NCI-H2029 treated with DMSO at 0.1 percent for 48 hours (cell line): ENCODE measurements around the gene KIF21B.

Experiments used
- DNase-seq: peaks from one replicate; lab custom pipeline; 2025; lab: John Stamatoyannopoulos, UW

Gene KIF21B

DNA sequence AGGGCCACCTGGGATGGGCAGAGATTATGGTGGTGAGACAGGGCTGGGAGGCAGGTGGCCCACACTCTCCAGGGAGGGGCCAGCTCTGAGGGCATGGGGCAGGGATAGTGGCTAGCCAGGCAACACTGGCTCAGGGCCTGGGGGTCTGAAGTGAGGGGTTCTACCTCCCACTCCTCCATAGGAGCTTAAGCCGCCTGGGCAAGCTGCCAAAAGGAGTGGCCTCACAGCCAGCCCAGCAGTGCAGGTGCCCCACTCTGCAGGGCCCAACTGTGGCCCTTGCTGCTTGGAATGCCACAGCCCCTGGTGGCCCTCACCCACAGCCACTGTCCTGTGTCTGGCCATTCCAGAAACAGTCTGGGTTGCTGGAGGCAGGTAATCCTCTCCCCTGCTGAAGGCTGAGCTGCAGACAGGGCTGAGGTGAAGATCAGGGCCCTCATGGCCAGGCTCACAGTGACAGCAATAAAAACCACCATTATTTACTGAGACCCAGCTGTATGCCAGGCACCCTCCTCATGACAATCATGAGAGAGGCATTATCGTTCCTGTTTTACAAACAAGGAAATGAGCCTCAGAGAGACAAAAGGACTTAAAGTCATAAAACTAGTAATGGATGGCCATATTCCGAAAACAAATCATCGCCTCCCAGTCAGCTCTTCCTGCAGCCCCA, 31.0 kb downstream of the KIF21B start:
- peak; percentile 74 for DNase-seq

GRCh38 chr1:200991097-200991614, 32.4 kb downstream of the KIF21B start:
- DNase-seq, result no peak

DNA sequence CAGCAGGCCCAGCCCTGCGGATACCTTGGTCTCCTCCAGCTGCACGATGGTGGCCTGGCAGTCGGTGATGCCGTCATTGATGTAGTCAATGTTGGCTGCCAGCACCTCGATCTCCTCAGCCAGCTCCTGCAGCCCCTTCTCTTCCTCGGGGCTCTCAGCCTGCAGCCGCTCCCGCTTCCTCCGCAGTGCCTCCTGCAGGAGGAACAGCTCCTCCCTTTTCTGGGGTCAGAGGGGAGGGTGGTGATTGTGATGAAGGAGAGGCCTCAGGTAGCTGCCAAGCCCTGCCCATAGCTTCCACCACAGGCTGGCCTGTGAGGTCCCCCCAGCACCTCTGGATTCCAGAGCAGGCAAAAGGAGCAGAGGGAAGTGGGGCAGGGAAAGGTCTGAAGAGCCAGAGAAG, 33.4 kb downstream of the KIF21B start:
- no peak for DNase-seq

- DNase-seq, result no peak
Observed at GRCh38 chr1:200989337-200989736, 34.2 kb downstream of the KIF21B start.

- no peak for DNase-seq
Observed at GRCh38 chr1:200988693-200989092, 34.8 kb downstream of the KIF21B start.

GRCh38 chr1:200985481-200985880, 38.0 kb downstream of the KIF21B start:
- no peak for DNase-seq

DNA sequence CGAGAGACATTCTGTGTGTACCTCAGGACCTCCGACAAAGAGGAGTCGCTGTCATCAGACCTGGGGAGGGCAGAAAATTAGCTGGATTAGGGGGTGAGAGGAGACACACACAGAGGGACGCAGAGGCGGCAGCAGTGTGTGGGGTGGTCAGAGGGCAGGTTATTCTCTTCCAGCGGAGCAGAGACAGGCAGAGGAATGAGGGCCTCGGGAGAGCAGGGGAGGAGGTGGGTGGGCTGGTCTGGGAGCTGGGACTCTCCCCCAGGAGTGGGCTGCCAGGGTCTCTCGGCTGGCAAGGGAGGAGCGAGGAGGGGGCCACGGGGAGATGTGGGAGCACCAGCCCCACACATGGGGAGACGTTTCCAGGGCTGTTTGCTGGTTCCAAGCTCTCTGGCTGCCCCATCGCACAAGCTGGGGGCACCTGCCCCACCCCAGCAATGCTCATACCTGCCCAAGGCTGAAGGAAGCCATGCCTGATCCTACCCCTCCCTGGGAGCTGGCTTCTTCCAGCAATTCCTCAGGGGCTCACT, 40.4 kb downstream of the KIF21B start:
- no peak for DNase-seq

DNA sequence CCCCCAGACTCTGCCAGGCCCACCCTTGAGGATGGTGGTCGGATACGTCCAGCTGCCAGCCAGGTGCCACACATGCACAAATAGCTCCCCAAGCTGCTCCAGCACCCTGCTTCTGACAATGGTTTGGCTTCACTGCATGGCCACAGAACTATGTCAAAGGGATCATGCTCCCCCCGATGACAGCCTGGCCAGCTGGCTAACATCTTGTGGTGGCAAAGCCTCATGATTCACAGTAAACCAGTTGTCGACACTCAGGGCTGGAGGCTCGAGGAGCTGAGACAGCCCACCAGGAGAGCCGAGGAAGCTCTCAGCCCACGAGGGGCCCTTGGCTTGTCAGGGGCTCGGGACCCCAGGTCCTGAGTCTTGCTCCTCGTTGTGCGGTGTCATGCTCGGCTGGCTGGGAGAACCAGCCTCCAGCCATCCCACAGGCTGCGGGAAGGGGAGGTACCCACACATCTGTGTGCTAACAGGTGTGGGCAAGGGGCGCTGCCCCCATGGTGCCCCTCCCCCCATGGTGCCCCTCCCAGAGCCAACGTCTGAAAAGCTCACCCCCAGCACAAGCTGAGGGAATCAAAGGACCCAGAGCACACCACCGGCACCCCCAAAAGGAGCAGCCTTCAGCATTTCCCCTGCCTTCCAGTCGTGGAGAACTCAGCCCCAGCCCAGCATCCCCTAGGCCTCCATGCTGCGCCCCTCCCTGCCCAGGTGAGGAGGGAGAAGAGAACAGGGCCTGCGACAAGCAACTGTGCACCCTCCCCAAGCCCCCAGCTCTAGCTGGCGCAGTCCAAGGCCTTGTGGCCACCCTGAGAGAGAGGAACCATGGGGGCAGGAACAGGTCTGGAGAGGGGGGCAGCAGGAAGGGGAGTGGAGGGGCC, 41.2 kb downstream of the KIF21B start:
- no peak for DNase-seq

- no peak for DNase-seq
Observed at GRCh38 chr1:200981278-200981677, 42.2 kb downstream of the KIF21B start.

GRCh38 chr1:200980873-200981272, 42.6 kb downstream of the KIF21B start:
- DNase-seq, result no peak

DNA sequence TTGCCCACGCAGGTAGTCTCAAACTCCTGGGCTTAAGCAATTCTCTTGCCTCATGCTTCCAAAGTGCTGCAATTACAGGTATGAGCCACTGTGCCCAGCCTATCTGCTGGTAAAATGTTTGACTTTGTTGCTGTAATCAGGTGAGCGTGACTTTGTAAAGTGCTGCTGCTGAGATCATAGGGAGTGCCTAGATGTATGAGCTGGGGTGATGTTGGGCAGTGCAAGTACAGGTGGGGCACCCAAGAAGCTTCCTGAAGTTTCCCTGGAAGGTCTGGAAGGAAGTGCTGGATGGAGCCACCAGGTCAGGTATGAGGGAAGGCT, 43.1 kb downstream of the KIF21B start:
- no peak for DNase-seq

GRCh38 chr1:200979574-200980451, 43.7 kb downstream of the KIF21B start:
- DNase-seq, result no peak

GRCh38 chr1:200977071-200977754, 46.3 kb downstream of the KIF21B start:
- no peak for DNase-seq

DNA sequence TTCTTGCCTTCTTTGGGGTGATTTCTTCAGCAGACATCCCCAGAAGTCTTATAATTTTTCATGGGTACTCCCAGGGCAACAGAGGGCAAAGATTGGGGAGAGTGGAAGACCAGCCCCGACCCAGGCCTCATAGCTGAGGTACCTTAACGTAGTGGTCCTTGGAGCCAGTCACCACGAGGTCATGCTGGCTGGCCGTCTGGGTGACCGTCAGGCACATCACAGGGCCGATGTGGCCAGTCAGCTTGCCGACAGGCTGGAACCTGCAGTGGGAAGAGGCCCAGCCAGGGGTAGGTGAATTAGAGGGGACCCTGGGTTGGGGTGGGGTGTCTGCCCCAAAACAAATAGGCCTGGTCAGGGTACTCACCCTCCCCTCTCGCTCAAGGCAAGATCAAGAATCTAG, 46.9 kb downstream of the KIF21B start:
- DNase-seq, result no peak

- no peak for DNase-seq
Observed at GRCh38 chr1:200975458-200975857, 48.1 kb downstream of the KIF21B start.

- no peak for DNase-seq
Observed at GRCh38 chr1:200974711-200975110, 48.8 kb downstream of the KIF21B start.

GRCh38 chr1:200973937-200974657, 49.4 kb downstream of the KIF21B start:
- no peak for DNase-seq

- no peak for DNase-seq
Observed at GRCh38 chr1:200972985-200973742, 50.4 kb downstream of the KIF21B start.

- DNase-seq, result peak; percentile 33
Observed at GRCh38 chr1:200971955-200972711, 51.4 kb downstream of the KIF21B start.
